DOHH2 (cell line): ENCODE measurements around the gene PAX4.

Experiments used
- EZH2phosphoT487 ChIP-seq: fragments of 200-600 bp; sonication (generic); IDR thresholded peaks from 2 replicates; pipeline ENCODE4 v1.6.1; 2017; ENCODE audit warnings: borderline replicate concordance, mild to moderate bottlenecking, antibody characterized with exemption, low read length, moderate library complexity, mixed read lengths
- TF ChIP-seq, protein P1 (sequence below): fragments of 200-600 bp; sonication (generic); IDR thresholded peaks from one replicate; pipeline ENCODE4 v1.5.1; 2014; ENCODE audit warnings: antibody characterized with exemption, mild to moderate bottlenecking, low read depth, low read length; ENCODE audit not compliant: poor library complexity, severe bottlenecking

DNA sequence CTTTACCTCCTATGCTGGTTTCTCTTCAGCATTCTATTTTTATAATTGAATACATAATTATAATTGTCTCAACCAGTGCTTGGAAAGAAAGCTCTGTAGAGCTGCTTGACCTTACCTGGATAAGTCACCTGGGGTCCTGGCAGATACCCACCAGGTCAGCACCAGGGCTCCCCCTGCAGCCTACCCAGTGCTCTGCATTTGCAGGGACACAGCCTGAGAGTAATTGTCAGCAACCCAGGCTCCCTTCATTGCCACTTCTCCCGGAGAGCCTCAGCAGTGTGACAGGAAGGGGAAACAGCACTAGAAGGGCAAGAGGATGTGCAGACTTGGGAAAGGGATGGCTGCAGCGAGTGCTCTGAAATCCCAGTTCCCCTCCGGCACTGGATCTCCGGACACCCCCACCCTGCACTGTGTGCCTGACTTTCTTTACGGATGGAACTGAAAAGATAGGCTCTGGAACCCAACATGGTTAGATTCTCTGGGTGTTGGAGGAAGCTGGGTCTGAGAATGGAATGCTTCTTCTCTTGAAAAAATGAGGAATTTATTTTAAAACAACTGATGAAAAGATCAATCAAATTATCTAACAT lies 11.4 kb upstream of the PAX4 start:
- TF ChIP-seq, protein P1, sequence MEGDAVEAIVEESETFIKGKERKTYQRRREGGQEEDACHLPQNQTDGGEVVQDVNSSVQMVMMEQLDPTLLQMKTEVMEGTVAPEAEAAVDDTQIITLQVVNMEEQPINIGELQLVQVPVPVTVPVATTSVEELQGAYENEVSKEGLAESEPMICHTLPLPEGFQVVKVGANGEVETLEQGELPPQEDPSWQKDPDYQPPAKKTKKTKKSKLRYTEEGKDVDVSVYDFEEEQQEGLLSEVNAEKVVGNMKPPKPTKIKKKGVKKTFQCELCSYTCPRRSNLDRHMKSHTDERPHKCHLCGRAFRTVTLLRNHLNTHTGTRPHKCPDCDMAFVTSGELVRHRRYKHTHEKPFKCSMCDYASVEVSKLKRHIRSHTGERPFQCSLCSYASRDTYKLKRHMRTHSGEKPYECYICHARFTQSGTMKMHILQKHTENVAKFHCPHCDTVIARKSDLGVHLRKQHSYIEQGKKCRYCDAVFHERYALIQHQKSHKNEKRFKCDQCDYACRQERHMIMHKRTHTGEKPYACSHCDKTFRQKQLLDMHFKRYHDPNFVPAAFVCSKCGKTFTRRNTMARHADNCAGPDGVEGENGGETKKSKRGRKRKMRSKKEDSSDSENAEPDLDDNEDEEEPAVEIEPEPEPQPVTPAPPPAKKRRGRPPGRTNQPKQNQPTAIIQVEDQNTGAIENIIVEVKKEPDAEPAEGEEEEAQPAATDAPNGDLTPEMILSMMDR = peak; percentile 83
- TF ChIP-seq EZH2phosphoT487 = no peak
